ENCODE results near the gene LMNB1.
A peak's percentile ranks its signal among the peaks of the same experiment; 100 is the strongest.
"Not testable (repeated sequence)": the region's sequence is repeated elsewhere in the genome, so short reads cannot be mapped to it uniquely, and the experiment has no call there.

Gene LMNB1

GRCh38 chr5:126780165-126780827, 3.4 kb downstream of the LMNB1 start:
- peak; percentile 52 for DNase-seq

DNA sequence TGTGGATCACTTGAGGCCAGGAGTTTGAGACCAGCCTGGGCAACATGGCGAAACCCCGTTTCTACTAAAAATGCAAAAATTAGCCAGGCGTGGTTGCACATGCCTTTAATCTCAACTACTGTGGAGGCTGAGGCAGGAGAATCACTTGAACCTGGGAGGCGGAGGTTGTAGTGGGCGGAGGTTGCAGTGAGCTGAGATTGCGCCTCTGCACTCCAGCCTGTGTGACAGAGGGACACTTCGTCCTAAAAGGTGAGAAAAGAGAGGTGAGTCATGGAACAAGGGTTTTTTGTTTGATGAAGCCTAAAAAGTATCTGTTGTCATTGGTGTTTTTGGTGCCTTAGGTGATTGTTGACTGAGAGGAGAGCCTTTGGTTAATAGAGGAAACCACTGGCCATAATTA, 11.5 kb downstream of the LMNB1 start:
- DNase-seq = not testable (repeated sequence)

- DNase-seq = no peak
These were observed 16.2 kb downstream of the LMNB1 start for GRCh38 chr5:126793097-126793496.

- DNase-seq = not testable (repeated sequence)
These were observed 16.7 kb downstream of the LMNB1 start for GRCh38 chr5:126793648-126794047.

GRCh38 chr5:126794157-126794828, 17.4 kb downstream of the LMNB1 start:
- no peak for DNase-seq

GRCh38 chr5:126799780-126800179, 22.8 kb downstream of the LMNB1 start:
- no peak for DNase-seq

- DNase-seq = no peak
These were observed 24.4 kb downstream of the LMNB1 start for GRCh38 chr5:126801174-126801991.

GRCh38 chr5:126801992-126802294, 25.0 kb downstream of the LMNB1 start:
- peak; percentile 54 for DNase-seq

DNA sequence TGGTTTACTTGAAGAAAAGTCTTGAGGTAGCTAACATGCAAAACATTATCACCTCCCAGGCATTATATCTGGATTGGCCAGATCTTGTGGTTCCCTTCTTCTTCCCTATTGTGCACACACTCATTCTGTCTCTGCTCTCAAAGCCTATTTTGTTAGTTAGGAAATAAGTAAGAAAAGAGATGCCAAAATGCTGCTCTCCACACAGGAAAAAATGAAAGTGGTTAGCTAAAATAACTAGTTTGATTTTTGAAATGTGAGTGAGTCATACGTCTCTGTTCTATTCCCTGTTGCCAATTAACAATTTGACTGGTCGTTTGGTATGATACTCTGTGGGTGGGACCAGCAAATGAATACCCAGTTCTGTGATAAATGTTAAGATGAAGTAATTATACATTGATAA, 28.1 kb downstream of the LMNB1 start:
- DNase-seq = peak; percentile 45

GRCh38 chr5:126808521-126808988, 31.6 kb downstream of the LMNB1 start:
- DNase-seq = no peak

GRCh38 chr5:126809916-126810315, 33.0 kb downstream of the LMNB1 start:
- no peak for DNase-seq

DNA sequence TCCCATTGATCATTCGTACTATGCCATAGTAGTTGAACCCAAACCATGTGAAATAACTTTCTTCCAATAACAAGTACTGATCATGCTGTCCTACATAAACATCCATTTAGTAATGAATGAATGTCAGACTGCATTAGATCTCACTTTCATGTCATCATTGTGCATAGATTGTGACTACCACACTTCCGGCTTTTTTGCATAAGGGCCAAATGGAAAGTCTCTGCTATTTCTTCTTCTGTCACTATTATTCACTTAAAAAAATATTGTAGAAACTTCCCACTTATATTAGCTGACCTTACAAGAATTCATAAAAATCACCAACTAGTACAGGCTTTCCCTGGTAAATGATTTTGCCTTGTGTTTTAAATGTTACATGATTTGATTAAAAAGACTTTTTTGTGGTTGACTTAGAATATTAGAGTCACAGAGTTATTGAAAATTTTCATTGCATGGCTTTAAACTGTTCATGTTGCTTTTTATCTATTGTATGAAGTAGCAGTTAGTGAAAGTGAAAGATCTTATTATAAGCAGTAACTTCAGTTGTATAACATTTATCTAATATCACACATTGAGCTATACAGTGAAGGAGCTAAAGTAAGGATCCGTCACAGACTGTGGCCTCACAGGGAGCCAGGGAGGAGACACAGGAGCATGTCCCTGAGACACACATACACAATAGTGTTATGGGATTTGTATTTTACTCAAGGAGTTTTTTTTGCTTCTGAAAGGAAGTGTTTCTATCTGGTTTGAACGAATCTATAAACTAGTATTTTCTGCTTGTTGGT, 33.9 kb downstream of the LMNB1 start:
- DNase-seq = no peak

- DNase-seq = no peak
These were observed 34.7 kb downstream of the LMNB1 start for GRCh38 chr5:126811515-126812198.

DNA sequence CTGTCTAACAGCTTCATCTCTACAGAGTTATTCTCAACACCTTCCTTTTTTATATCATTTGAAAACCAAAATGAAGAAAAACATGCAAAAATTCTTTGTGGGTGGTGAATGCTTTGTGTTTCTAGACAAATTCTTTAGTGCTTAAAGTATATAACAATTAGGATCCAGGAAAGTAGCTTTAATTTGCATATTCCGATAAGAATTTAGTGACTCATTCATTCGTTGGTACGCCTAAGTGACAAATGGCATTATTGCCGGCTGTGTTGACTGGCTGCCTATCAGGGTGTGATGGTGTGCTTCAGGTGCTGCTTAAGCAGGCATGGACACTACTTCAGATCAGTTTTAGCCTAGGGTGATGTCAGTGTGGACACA, 35.2 kb downstream of the LMNB1 start:
- no peak for DNase-seq

DNA sequence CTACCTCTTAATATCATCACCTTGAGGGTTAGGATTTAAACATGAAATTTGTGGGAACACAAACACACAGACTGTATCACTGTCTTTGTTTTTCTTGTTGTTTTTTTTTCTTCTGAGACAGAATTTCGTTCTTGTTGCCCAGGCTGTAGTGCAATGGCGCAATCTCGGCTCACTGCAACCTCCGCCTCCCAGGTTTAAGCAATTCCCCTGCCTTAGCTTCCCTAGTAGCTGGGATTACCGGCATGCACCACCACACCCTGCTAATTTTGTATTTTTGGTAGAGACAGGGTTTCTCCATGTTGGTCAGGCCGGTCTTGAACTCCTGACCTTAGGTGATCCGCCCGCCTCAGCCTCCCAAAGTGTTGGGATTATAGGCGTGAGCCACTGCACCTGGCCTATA, 36.9 kb downstream of the LMNB1 start:
- not testable (repeated sequence) for DNase-seq

- no peak for DNase-seq
These were observed 37.9 kb downstream of the LMNB1 start for GRCh38 chr5:126814721-126815404.

GRCh38 chr5:126816649-126817048, 39.7 kb downstream of the LMNB1 start:
- DNase-seq = no peak

- no peak for DNase-seq
These were observed 41.8 kb downstream of the LMNB1 start for GRCh38 chr5:126818736-126819135.

DNA sequence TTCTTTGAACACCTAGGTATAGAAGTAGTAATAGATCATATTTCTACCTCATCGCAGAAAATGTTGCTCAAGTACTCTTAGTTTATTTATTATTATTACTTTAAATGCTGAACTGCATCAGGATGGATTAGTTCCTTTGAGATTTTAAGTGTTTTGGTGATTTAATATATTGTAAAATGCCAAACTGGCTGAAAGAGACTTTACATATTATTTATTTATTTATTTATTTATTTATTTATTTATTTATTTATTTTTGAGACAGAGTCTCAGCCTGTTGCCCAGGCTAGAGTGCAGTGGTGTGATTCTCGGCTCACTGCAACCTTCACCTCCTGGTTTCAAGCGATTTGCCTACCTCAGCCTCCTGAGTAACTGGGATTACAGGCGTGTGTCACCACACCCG, 42.3 kb downstream of the LMNB1 start:
- no peak for DNase-seq

GRCh38 chr5:126826619-126827215, 49.8 kb downstream of the LMNB1 start:
- no peak for DNase-seq

GRCh38 chr5:126829098-126829497, 52.2 kb downstream of the LMNB1 start:
- DNase-seq = no peak

GRCh38 chr5:126830061-126830460, 53.1 kb downstream of the LMNB1 start:
- DNase-seq = no peak
